Fibroblast of lung (primary cell): ENCODE measurements around the gene BPTF. TPM values are rescaled to one million over a fixed set of nuclear protein-coding genes. Genes with fewer than 3 reads are reported as not detected.
A peak's percentile ranks its signal among the peaks of the same experiment; 100 is the strongest.

ENCODE experiments used
- DNase-seq, 2 donors: peaks; one replicate each; pipeline versions ENCODE4 v3.0.0 to v3.0.0-alpha.2; 2010; ENCODE audit warnings: low read depth in 2 of 2
- H2AFZ ChIP-seq: 2 replicates; pipeline ENCODE4 v1.5.1; 2012; ENCODE audit warnings: low read length, control low read depth, inconsistent platforms
- H3K27ac ChIP-seq: 2 replicates; pipeline ENCODE4 v1.5.1; 2011; ENCODE audit warnings: low read length, control low read depth; ENCODE audit not compliant: insufficient read depth
- H3K27me3 ChIP-seq: 2 replicates; pipeline ENCODE4 v1.5.1; 2011; ENCODE audit warnings: mild to moderate bottlenecking, low read length; ENCODE audit not compliant: control insufficient read depth, insufficient read depth
- H3K36me3 ChIP-seq: 2 replicates; pipeline ENCODE4 v1.5.1; 2011; ENCODE audit warnings: low read length; ENCODE audit not compliant: control insufficient read depth, insufficient read depth
- H3K4me1 ChIP-seq: 2 replicates; pipeline ENCODE4 v1.5.1; 2011; ENCODE audit warnings: low read length; ENCODE audit not compliant: control insufficient read depth, insufficient read depth; ENCODE audit errors: extremely low read depth
- H3K4me2 ChIP-seq: 2 replicates; pipeline ENCODE4 v1.5.1; 2011; ENCODE audit warnings: low read length, control low read depth; ENCODE audit not compliant: insufficient read depth; ENCODE audit errors: extremely low read depth
- H3K4me3 ChIP-seq, 4 experiments: fragments of 200-600 bp in 1 of 4; sonication (generic) in 1 of 4; replicated peaks in 1 of 4; 2 replicates each; pipeline ENCODE4 v1.5.1; 2011 to 2016; ENCODE audit warnings: low read length in 4 of 4, low read depth in 3 of 4, mild to moderate bottlenecking in 3 of 4, control low read depth in 2 of 4, inconsistent platforms in 1 of 4, mixed read lengths in 1 of 4; ENCODE audit not compliant: insufficient read depth in 1 of 4; ENCODE audit errors: control extremely low read depth in 1 of 4
- H3K79me2 ChIP-seq: 2 replicates; pipeline ENCODE4 v1.5.1; 2012; ENCODE audit warnings: mild to moderate bottlenecking, low read length, inconsistent platforms; ENCODE audit not compliant: control insufficient read depth, insufficient read depth
- H3K9ac ChIP-seq: 2 replicates; pipeline ENCODE4 v1.5.1; 2011; ENCODE audit warnings: mild to moderate bottlenecking, low read length, control low read depth; ENCODE audit not compliant: insufficient read depth
- H3K9me3 ChIP-seq: 2 replicates; pipeline ENCODE4 v1.5.1; 2012; ENCODE audit warnings: low read depth, low read length; ENCODE audit not compliant: control insufficient read depth, insufficient read depth
- H4K20me1 ChIP-seq: 2 replicates; pipeline ENCODE4 v1.5.1; 2011; ENCODE audit warnings: low read length; ENCODE audit not compliant: control insufficient read depth, insufficient read depth; ENCODE audit errors: extremely low read depth
- CTCF ChIP-seq, 2 donors: IDR thresholded peaks in 1 of 2; conservative IDR thresholded peaks in 1 of 2; 1 replicate in 1 of 2; 2 replicates in 1 of 2; pipeline ENCODE4 v1.5.1; 2011 to 2012; ENCODE audit warnings: low read length in 2 of 2, control low read depth in 1 of 2, inconsistent platforms in 1 of 2, low read depth in 1 of 2, mild to moderate bottlenecking in 1 of 2
- EZH2 ChIP-seq: IDR thresholded peaks from 2 replicates; pipeline ENCODE4 v1.5.1; 2012; ENCODE audit warnings: low read length, control low read depth, mild to moderate bottlenecking; ENCODE audit errors: missing control alignments
- polyA plus RNA-seq, 2 donors: library from polyadenylated mRNA; depleted of rRNA in 1 of 2; stranded (reverse) in 1 of 2; unstranded in 1 of 2; fragments of >200 nt; gene quantifications; 2 replicates each; pipeline ENCODE4 v1.2.1, GENCODE V29; 2011 to 2012; ENCODE audit warnings: missing spikeins in 1 of 2
- total RNA-seq: library from RNA; depleted of rRNA; stranded (reverse); fragments of >200 nt; gene quantifications from 2 replicates; pipeline ENCODE4 v1.2.1, GENCODE V29; 2014

Gene BPTF
- total and polyA plus RNA-seq, 2 donors (not counting 1 experiment from before 2014, with no cell fraction given): 35.8 to 38.6 TPM

GRCh38 chr17:67992548-67993152, 167.3 kb downstream of the BPTF start:
- peak in 1 of 2 donors; percentile 58 for DNase-seq
- Histone ChIP-seq H4K20me1 (no peaks in the 10 kb centered on the region), H3K9ac (peak overlapping the region; percentile 71), H3K36me3 (no peaks in the 10 kb centered on the region), H3K9me3 (no peaks in the 10 kb centered on the region), H3K79me2 (no peaks in the 10 kb centered on the region), H3K27ac (peak overlapping the region; percentile 79), H3K4me1 (peaks cover 9% of the 10 kb centered on the region), H3K4me2 (peak overlapping the region; percentile 84), H3K4me3 (peak overlapping the region; percentile 76 to 81 (median 80)), H3K27me3 (no peaks in the 10 kb centered on the region), H2AFZ (peak overlapping the region; percentile 81)
- TF ChIP-seq CTCF (conservative IDR thresholded peaks at IDR 0.05 in 1 of 2, IDR thresholded peaks at IDR 0.05 in 1 of 2; ENCODE audit: low read depth in 1 of 2, low read length in 2 of 2) (no peak), EZH2 (no peak)

GRCh38 chr17:67993153-67993997, 168.1 kb downstream of the BPTF start:
- peak overlapping the region; percentile 81 for H3K9ac ChIP-seq
- peaks cover 9% of the 10 kb centered on the region for H3K4me1 ChIP-seq
- TF ChIP-seq CTCF (conservative IDR thresholded peaks at IDR 0.05 in 1 of 2, IDR thresholded peaks at IDR 0.05 in 1 of 2; ENCODE audit: low read depth in 1 of 2, low read length in 2 of 2): peak; percentile 2 to 3
- TF ChIP-seq EZH2: no peak
- peak overlapping the region; percentile 90 for H3K4me2 ChIP-seq
- H3K27ac ChIP-seq: peak overlapping the region; percentile 85
- H3K79me2 ChIP-seq: no peaks in the 10 kb centered on the region
- peak overlapping the region; percentile 76 to 81 (median 80) for H3K4me3 ChIP-seq
- peak overlapping the region; percentile 81 for H2AFZ ChIP-seq
- H3K9me3 ChIP-seq: no peaks in the 10 kb centered on the region
- no peaks in the 10 kb centered on the region for H3K36me3 ChIP-seq
- peak; percentile 82 to 84 for DNase-seq
- no peaks in the 10 kb centered on the region for H3K27me3 ChIP-seq
- no peaks in the 10 kb centered on the region for H4K20me1 ChIP-seq

- H3K36me3 ChIP-seq: no peaks in the 10 kb centered on the region
- peak overlapping the region; percentile 81 for H3K9ac ChIP-seq
- peak in 1 of 2 donors; percentile 31 for DNase-seq
- peaks cover 9% of the 10 kb centered on the region for H3K4me1 ChIP-seq
- H3K4me2 ChIP-seq: peak overlapping the region; percentile 90
- H4K20me1 ChIP-seq: no peaks in the 10 kb centered on the region
- TF ChIP-seq CTCF (conservative IDR thresholded peaks at IDR 0.05 in 1 of 2, IDR thresholded peaks at IDR 0.05 in 1 of 2; ENCODE audit: low read depth in 1 of 2, low read length in 2 of 2) (no peak), EZH2 (no peak)
- H3K9me3 ChIP-seq: no peaks in the 10 kb centered on the region
- H3K4me3 ChIP-seq: peak overlapping the region; percentile 64 to 76 (median 70)
- peak overlapping the region; percentile 85 for H3K27ac ChIP-seq
- peak overlapping the region; percentile 75 for H2AFZ ChIP-seq
- H3K79me2 ChIP-seq: no peaks in the 10 kb centered on the region
- H3K27me3 ChIP-seq: no peaks in the 10 kb centered on the region
These were observed 168.7 kb downstream of the BPTF start for GRCh38 chr17:67993998-67994361.
